Fibroblast of the aortic adventitia (primary cell): ENCODE data around the gene NUP107. TPM values are rescaled to one million over a fixed set of nuclear protein-coding genes. Genes with fewer than 3 reads are reported as not detected.

Source experiments
- DNase-seq: peaks from one replicate; pipeline ENCODE4 v3.0.0-alpha.2; 2010; ENCODE audit warnings: low read depth
- H3K4me3 ChIP-seq: 2 replicates; pipeline ENCODE4 v1.5.1; 2011; ENCODE audit warnings: low read depth, mild to moderate bottlenecking, control low read depth, low read length, moderate library complexity
- CTCF ChIP-seq: IDR thresholded peaks from 2 replicates; pipeline ENCODE4 v1.5.1; 2011; ENCODE audit warnings: mild to moderate bottlenecking, low read length, control low read depth, inconsistent platforms; ENCODE audit not compliant: insufficient read depth
- total RNA-seq: library from RNA; depleted of rRNA; stranded (reverse); fragments of >200 nt; gene quantifications from 2 replicates; pipeline ENCODE4 v1.2.3, GENCODE V29; 2012; ENCODE audit warnings: low replicate concordance

NUP107 gene
- total RNA-seq, 1 donor = 83.7 TPM

- TF ChIP-seq CTCF = no peak
- DNase-seq = no peak
- no peak overlapping the region for H3K4me3 ChIP-seq
Measured at GRCh38 chr12:68647507-68647906, 39.3 kb upstream of the NUP107 start.

GRCh38 chr12:68648179-68648578 is 38.6 kb upstream of the NUP107 start:
- TF ChIP-seq CTCF = no peak
- DNase-seq = no peak
- H3K4me3 ChIP-seq = no peak overlapping the region

GRCh38 chr12:68665016-68665569 is 21.7 kb upstream of the NUP107 start:
- DNase-seq = peak; percentile 19
- TF ChIP-seq CTCF = no peak
- H3K4me3 ChIP-seq = no peak overlapping the region

- H3K4me3 ChIP-seq = no peak overlapping the region
- DNase-seq = no peak
- TF ChIP-seq CTCF = no peak
Measured at GRCh38 chr12:68667291-68667690, 19.5 kb upstream of the NUP107 start.

GRCh38 chr12:68667896-68668295 is 18.9 kb upstream of the NUP107 start:
- no peak for TF ChIP-seq CTCF
- H3K4me3 ChIP-seq = no peak overlapping the region
- no peak for DNase-seq

- TF ChIP-seq CTCF = no peak
- no peak overlapping the region for H3K4me3 ChIP-seq
- no peak for DNase-seq
Measured at GRCh38 chr12:68671179-68671578, 15.6 kb upstream of the NUP107 start.

GRCh38 chr12:68673788-68674187 is 13.0 kb upstream of the NUP107 start:
- H3K4me3 ChIP-seq = no peak overlapping the region
- no peak for TF ChIP-seq CTCF
- DNase-seq = no peak
